GOT3 (cell line): ENCODE results near the gene OIT3.
"Not testable (repeated sequence)": the region's sequence is repeated elsewhere in the genome, so short reads cannot be mapped to it uniquely, and the experiment has no call there.

ENCODE experiments used
- DNase-seq: peaks from one replicate; lab custom pipeline; 2025; ENCODE audit warnings: mixed read lengths; lab: John Stamatoyannopoulos, UW

OIT3 gene

GRCh38 chr10:72903941-72904446, 10.5 kb downstream of the OIT3 start:
- not testable (repeated sequence) for DNase-seq

- no peak for DNase-seq
Observed at GRCh38 chr10:72904806-72905205, 11.3 kb downstream of the OIT3 start.

DNA sequence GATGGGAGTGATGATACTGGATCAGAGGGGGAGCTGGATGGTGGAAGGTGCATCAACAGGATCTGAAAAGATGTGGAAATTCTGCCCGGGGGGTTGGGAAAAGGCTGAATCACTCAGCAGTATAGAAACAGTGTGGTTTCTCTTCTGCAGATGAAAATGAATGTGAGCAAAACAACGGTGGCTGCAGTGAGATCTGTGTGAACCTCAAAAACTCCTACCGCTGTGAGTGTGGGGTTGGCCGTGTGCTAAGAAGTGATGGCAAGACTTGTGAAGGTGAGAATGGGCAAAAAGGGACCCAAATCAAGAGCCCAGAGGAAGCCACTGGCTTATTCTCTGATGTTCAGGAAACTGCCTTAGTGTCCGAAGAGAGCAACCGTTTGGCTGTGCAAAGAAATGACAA, 12.9 kb downstream of the OIT3 start:
- DNase-seq, result no peak

DNA sequence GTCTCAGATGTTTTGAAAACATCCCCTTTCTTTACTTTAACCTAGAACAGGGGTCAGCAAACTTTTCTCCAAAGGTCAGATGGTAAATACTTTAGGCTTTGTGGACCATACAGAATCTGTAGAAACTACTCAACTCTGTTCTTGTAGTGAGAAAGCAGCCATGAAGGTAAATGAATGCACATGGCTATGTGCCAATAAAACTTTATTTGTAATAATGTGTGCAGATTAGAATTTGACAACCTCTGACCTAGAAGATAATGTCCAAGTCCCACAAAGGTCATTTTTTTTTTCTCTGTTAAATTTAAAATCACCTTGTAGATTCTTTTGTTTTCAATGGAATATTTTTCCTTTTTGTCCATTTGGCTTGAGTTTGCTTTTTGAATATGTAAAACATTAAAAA, 17.2 kb downstream of the OIT3 start:
- no peak for DNase-seq

DNA sequence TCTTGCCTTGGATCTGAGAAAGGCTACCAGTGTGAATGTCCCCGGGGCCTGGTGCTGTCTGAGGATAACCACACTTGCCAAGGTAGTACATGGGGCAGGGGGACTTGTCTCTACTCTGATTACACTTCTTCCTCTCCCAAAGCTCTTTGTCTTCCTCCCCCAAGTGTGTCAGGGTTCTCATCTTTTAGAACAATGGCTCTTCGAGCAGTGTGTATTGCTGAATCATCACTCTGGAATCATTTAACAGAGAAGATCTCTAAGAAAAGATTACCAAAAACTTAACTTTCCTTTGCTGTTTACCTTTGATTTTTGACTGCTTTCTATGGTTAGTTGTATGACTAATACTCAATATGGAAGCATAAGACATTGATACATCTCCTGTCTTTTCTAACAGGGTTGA, 18.2 kb downstream of the OIT3 start:
- DNase-seq, result no peak

DNA sequence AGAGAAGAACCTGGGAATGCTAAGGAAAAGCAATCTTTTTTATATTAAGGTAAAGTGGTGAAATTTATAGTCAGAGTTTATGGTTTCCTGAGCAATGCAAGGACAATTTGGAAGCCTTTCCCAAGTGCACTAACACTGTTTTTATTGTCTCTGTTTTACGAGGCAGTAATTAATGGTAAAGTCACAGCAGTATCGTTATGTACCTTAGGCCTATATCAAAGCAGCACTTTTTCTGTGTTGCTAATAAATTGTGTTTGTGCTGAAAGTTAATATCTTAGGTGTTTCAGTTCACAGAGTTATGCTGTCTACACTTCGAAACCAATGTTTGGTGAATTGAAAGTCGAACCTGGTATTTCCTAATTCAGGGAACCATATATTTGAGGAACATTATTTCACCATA, 19.2 kb downstream of the OIT3 start:
- no peak for DNase-seq

- no peak for DNase-seq
Observed at GRCh38 chr10:72913287-72913686, 19.7 kb downstream of the OIT3 start.

- not testable (repeated sequence) for DNase-seq
Observed at GRCh38 chr10:72917201-72917600, 23.7 kb downstream of the OIT3 start.

GRCh38 chr10:72917803-72918332, 24.3 kb downstream of the OIT3 start:
- DNase-seq, result not testable (repeated sequence)

- DNase-seq, result no peak
Observed at GRCh38 chr10:72918352-72918751, 24.8 kb downstream of the OIT3 start.

DNA sequence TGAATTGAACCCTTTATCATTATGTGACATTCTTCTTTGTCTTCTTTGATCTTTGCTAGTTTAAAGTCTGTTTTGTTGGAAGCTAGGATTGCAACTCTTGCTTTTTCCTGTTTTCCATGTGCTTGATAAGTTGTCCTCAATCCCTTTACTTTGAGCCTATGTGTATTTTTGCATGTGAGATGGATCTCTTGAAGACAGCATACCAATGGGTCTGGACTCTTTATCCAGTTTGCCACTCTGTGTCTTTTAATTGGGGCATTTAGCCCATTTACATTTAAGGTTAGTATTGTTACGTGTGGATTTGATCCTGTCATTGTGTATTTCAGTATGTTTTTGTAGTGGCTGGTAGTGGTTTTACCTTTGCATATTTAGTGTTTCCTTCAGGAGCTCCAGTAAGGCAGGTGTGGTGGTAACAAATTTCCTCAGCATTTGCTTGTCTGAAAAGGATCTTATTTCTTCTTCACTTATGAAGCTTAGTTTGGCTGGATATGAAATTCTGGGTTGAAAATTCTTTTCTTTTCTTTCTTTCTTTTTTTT, 27.7 kb downstream of the OIT3 start:
- not testable (repeated sequence) for DNase-seq

DNA sequence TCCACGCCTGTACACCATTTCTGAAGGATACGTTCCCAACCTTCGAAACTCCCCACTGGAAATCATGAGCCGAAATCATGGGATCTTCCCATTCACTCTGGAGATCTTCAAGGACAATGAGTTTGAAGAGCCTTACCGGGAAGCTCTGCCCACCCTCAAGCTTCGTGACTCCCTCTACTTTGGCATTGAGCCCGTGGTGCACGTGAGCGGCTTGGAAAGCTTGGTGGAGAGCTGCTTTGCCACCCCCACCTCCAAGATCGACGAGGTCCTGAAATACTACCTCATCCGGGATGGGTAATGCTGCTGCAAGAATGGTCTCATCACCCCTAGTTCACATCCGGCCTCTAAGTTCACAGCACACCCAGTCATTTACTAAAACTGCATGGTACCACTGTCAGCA, 30.8 kb downstream of the OIT3 start:
- no peak for DNase-seq

GRCh38 chr10:72925951-72926465, 32.5 kb downstream of the OIT3 start:
- DNase-seq, result no peak

DNA sequence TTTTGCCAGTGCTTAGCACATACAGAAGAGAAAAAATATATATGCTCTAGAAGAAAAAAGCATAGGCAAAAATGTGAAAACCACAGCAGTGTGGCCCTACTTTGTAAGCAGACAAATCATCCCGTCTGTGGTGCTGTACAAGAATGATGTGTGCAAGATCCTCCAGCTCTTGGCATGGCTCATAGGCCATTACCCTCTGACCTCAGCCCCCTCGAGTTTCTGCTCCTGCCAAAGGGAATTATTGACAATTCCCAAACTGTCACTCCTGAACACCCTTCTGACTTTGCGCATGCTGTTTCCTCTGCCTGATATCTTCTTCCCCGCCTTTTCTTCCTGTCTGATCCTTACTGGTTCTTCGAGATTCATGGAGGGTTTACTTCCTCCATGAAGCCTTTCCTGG, 33.9 kb downstream of the OIT3 start:
- no peak for DNase-seq

DNA sequence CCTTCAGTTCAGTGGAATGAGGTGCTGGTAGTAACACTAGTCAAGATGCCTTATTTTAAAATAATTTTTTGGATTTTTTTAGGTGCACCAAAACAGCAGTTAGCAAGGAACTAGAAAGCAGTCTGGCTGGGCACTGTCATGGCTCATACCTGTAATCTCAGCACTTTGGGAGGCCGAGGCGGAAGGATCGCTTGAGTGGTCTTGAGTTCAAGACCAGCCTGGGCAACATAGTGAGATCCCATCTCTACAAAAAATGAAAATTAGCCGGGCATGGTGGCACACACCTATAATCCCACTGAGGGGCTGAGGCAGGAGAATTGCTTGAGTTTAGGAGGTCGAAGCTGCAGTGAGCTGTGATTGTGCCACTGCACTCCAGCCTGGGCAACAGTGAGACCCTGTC, 35.3 kb downstream of the OIT3 start:
- no peak for DNase-seq

GRCh38 chr10:72930276-72930675, 36.7 kb downstream of the OIT3 start:
- DNase-seq, result no peak

- no peak for DNase-seq
Observed at GRCh38 chr10:72932259-72933015, 38.9 kb downstream of the OIT3 start.

GRCh38 chr10:72935361-72935760, 41.8 kb downstream of the OIT3 start:
- DNase-seq, result no peak

DNA sequence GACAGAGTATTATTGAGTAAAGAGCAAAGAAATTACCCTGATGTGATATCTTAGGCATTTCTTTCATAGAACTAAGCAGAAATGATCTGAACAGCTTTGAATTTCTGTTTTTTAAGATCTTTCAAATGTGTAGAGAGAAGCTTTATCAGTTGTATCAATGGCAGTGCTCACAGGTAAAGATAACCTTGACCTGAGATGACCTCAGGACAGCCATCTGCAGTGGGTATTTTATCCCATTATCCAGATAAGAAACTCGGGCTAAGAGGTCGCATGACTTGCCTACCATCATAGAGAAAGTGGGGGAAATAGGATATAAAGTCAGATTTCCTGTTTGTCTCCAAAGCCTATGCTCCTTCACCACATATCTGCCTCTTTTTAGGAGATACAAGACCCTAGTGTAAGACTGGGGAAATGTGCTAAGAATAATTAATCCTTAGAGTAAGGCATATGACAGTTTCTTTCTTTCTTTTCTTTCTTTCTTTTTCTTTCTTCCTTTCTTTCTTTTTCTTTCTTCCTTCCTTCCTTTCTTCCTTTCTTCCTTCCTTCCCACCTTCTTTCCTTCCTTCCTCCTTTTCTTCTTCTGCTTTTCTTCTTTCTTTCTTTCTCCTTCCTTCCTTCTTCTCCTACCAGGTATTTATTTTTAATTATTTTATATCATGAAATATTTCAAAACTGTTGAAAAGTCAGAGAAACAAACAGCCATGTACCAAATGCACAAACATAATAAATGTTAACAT, 50.1 kb downstream of the OIT3 start:
- DNase-seq, result no peak

- no peak for DNase-seq
Observed at GRCh38 chr10:72946963-72947362, 53.4 kb downstream of the OIT3 start.

DNA sequence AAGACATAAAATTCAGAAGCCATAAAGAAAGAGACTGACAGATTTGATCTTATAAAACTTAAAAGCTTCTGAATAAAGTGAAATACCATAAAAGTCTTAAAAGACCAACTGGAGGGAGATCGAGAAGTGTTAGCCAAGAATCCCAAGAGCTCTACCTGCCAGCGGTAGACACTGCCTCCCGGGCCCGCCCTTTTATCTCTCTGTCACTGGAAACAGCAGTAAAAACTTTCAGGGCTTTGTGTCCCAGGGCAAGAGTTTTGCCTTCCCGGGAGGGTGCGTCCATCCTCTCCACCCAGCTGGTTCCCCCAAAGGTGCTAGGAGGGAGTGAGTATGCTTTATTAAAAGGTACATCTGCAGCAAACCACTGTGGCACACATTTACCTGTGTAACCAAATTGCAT, 55.2 kb downstream of the OIT3 start:
- DNase-seq, result no peak

DNA sequence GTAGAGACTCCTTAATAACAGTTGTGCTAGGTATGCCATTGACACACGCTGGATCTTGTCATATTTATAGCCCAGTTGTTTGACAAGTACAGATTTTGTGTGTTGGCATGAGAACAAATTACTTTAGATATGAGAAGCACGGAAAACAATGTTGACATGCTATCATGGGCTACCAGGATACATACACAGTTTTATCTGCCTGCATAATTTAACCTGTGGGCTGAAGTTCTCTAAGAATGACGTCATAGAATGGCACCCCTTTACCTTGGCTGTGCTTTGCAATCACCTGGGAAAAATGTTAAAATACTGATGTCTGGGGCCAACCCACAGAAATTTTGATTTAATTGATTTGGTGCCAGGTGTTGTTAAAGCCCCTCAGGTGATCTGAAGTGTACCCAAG, 58.2 kb downstream of the OIT3 start:
- no peak for DNase-seq

DNA sequence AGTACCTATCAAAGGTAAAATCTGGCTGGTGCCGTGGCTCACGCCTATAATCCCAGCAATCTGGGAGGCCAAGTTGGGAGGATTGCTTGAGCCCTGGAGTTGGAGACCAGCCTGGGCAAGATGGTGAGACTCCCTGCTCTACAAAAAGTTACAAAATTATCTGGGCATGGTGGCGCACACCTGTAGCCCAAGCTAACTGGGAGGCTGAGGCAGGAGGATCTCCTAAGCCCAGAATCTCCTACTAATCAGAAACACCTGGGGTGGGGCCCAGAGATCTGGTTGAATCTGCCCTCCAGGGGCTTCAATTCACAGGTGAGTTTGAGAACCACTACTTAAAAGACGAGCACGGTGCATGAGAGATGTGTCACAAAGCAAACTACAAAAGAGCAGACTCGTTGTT, 58.6 kb downstream of the OIT3 start:
- no peak for DNase-seq
